Globus pallidus (tissue), 1 donor: Measurements from ENCODE around the gene GAK.
"Not testable (repeated sequence)": the region's sequence is repeated elsewhere in the genome, so short reads cannot be mapped to it uniquely, and the experiment has no call there.

Experiments
- DNase-seq: peaks from one replicate; pipeline ENCODE4 v3.0.0-alpha.2; 2015; ENCODE audit warnings: low spot score

GAK gene

GRCh38 chr4:926538-926937, 5.6 kb downstream of the GAK start:
- no peak for DNase-seq

DNA sequence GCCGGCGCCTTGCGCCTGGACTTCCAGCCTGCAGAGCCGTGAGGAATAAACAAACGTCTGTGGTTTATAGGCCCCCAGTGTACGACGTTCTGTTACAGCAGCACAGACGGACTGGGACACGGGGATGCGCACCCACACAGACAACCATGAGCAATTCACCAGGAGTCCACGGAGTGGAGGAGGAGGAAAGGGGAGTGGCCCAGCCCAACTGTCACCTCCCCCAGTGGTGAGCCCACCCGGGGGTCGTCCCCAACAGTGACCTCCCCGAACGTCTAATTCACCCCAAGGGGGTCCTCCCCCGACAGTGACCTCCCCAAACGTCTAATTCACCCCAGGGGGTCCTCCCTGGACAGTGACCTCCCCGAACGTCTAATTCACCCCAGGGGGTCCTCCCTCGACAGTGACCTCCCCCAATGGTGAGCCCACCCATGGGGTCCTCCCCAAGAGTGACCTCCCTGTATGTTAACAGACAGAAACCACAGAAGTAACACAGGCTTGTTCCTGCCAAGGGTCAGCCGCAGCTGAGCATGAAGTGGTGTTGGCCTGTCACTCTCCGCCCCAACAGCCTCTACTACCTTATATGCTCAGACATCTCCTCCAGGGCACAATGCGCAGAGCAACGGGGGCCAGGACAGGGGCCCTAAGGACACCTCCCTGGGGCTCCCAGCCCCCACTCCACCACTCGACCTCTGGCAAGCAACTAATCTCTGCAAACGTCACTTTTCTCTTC, 6.2 kb downstream of the GAK start:
- DNase-seq, result no peak

GRCh38 chr4:925171-925570, 6.9 kb downstream of the GAK start:
- no peak for DNase-seq

- no peak for DNase-seq
Observed at GRCh38 chr4:924107-925096, 7.7 kb downstream of the GAK start.

GRCh38 chr4:921830-922331, 10.2 kb downstream of the GAK start:
- no peak for DNase-seq

- not testable (repeated sequence) for DNase-seq
Observed at GRCh38 chr4:919004-919680, 13.0 kb downstream of the GAK start.

- not testable (repeated sequence) for DNase-seq
Observed at GRCh38 chr4:918591-918990, 13.5 kb downstream of the GAK start.

DNA sequence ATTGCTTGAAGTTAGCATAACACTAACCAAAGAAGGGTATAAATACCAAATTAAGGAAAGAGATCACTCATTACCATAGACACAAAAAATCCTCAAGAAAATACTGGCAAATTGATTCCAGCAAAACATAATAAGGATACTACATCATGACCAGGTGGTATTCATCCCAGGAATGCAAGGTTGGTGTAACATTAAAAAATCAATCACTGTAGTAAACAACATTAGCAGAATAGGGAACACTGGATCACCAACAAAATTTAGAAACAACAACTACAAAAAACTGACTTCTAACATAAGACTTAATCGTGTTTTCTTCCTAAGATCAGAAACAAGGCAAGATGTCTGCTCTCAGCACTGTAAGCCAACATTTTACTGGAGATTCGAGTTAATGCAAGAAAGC, 14.1 kb downstream of the GAK start:
- DNase-seq, result no peak

GRCh38 chr4:917466-917865, 14.7 kb downstream of the GAK start:
- DNase-seq, result no peak

DNA sequence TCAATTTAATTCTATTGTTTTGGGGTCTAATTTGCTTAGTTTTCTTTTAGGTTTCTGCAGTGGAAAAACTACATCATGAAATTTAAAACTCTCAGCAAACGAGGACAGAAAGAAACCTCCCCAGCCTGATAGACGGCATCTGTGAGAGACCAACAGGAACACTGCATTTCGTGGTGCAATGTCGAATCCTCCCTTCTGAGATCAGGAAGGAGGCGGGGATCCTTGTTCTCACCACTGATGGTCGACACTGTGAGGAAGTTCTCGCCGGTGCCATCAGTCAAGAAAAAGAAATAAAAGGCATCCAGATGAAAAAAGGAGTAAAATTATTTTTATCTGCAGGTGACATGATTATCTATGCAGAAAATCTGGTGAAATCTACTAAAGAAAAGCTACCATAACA, 16.5 kb downstream of the GAK start:
- DNase-seq, result no peak

DNA sequence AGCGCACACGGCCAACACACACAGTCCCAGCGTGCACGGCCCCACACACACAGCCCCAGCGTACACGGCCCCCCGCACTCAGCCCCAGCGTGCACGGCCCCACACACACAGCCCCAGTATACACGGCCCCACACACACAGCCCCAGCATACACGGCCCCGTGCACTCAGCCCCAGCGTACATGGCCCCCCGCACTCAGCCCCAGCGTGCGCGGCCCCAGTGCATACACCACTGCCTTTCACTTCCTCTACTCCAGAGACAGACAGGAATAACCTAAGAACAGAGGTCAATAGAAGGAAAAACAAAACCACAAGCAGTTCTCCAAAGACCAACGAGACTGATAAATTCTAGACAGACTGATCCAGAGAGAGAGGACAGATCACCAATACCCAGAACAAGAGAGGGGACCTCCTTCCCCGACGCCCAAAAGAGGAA, 17.1 kb downstream of the GAK start:
- no peak for DNase-seq

GRCh38 chr4:914531-914930, 17.6 kb downstream of the GAK start:
- DNase-seq, result no peak

DNA sequence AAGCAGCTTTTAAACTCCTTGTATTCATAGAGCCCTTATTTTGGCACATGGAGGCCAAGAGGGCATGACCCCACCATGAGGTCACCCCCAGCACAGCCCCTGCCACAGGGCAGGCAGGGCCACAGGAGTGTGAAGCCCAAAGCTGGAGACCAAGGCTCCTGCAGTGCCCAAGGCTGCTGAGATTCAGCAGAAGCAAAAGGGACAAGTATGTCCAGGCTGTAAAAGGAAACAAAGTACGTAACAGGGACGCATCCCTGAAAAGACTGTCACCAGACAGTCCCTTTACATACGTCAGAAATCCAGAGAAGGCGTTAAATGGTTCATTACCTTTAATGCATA, 18.9 kb downstream of the GAK start:
- no peak for DNase-seq

GRCh38 chr4:912548-913279, 19.4 kb downstream of the GAK start:
- peak; percentile 46 for DNase-seq

DNA sequence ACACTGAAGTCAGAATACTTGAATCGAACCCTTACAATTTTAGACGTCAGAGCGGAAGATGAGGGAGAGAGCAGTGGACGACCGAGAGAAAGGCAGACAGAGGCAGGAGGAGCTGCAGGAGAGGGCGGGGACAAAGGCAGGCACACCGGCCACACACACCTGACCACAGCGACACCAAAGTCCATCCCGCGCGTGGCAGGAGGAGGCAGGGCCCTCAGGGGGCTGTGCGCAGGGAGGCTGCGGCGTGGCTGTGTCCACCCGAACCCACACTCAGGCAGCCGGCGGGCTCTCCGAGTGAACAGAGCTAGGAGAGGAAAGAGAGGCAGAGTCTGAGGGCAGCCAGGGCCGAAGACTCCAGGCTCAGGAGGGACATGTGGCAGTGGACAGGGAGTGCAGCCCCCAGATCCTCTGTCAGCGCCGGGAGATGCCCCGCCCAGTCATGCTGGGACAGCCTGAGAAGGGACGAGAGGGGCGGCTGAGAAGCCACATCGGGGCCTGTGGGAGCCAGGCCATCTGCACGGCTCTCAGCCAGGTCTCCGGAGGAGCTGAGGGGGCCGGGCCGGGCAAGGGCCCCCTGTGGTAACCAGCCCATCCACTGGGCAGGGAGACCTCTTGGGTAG, 20.1 kb downstream of the GAK start:
- no peak for DNase-seq

GRCh38 chr4:911221-911751, 20.8 kb downstream of the GAK start:
- no peak for DNase-seq

DNA sequence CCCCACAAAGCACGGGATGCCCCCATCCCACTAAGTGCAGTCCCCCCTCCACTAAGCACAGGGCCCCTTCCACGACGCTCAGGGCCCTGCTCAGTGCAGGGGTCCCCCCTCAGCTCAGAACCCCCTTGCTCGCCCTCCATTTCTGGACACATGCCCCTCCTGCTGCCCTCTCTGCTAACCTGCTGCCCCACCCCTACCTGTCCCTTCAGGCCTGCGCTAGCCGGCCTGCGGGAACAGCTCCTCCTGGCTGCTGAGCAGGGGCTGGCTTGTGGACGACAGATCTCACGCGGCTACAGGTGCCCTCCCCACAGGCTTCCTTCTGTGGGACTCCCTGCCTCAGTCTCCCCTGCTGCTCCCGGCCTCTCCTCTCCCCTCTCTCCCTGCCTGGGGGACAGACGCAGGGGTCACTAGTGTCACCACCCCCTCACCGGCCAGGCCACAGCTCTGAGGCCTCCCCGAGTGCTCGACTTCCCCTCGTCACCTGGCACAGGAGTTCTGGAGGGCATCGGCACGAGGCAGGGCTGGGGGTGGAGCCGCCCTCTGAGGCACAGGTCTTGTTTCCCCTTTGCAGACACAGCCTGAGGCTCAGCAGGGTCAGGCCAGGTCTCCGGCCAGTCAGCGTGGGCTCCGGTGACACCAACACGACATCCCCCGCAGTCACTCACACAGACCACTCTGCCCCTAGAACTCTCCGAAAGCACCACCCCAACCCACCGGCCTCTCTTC, 21.6 kb downstream of the GAK start:
- no peak for DNase-seq

DNA sequence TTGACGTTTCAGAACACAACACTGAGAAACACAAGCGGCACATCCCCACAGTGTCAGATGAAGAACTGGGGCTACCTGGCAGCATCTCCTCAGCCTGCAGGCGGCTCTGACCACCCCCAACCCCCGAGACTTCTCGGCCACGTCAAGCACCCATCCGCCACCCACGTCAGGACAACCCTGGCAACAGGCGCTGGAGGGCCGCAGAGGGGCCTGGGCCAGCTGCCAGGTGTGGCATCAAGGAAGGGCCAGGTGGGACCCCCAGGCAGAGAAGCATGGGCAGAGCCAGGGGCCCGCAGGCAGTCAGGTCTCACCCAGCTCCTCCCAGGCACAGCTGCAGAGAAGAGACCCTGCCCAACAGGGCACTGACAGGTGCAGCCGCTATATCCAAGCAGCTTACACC, 22.3 kb downstream of the GAK start:
- no peak for DNase-seq

- DNase-seq, result no peak
Observed at GRCh38 chr4:909131-909571, 23.0 kb downstream of the GAK start.

GRCh38 chr4:907691-908425, 24.3 kb downstream of the GAK start:
- DNase-seq, result no peak
